GM18873 (cell line): Measurements from ENCODE around the gene L1TD1.
"Not testable (repeated sequence)": the region's sequence is repeated elsewhere in the genome, so short reads cannot be mapped to it uniquely, and the experiment has no call there.

ENCODE experiments used
- ATAC-seq: cut with Tn5 transposase; IDR thresholded peaks from one replicate; pipeline ENCODE4 v1.9.1; 2021; ENCODE audit warnings: mild to moderate bottlenecking, moderate library complexity, moderate number of reproducible peaks; ENCODE audit not compliant: unreplicated experiment, low FRiP score

The L1TD1 gene

DNA sequence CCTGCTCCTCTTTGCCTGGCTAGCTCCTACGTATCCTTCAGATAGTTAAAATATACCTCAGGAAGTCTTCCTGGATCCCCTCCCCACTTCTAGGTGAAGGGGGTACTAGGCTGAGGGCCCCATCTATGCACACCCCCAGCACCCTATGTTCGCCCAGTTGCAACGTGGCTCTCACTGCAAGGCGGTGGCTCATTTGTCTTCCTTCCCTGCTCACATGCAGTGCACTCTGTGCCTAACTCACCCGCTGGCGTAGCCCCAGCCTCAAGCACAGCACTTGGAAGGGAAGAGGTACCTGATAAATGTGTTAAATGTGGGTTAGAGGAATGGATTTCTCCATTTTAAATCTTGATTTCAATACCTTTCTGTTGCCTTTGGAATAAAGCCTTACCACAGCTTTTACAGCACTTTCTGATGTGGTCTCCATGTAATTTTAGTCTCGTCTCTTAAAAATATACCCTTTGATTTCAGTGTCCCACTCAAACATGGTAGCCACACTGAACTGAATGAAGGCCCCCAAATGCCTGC is 39.3 kb downstream of the L1TD1 start:
- ATAC-seq: no peak

DNA sequence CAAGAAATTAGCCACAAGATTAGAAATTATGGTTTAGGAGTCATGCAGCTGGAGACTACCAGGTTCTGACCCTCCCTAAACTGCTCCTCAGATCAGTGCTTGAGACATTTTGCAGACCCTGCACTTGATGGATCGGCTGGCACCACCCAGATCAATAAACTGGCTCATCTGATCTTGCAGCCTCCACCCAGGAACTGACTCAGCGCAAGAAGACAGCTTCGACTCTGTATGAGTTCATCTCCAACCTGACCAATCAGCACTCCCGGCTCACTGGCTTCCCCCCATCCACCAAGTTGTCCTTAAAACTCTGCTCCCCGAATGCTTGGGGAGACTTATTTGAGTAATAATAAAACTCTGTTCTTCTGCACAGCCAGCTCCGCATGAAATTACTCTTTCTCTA is 40.0 kb downstream of the L1TD1 start:
- no peak for ATAC-seq

DNA sequence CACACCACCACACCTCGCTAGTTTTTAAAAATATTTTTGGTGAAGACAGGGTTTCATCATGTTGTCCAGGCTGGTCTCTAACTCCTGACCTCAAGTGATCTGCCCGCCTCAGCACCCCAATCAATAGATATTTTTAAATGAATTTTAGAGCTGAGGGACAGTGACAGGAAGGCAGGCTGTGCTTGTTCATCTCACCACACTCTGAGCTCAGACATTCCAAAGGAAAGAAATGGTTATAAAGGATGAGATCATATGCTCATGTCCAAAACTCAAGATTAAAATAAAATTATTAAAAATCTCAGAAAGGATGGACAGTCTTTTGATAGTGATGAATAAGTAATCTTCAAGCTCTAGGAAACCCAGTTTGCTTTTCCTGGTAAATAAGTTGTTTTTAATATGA is 40.9 kb downstream of the L1TD1 start:
- no peak for ATAC-seq

DNA sequence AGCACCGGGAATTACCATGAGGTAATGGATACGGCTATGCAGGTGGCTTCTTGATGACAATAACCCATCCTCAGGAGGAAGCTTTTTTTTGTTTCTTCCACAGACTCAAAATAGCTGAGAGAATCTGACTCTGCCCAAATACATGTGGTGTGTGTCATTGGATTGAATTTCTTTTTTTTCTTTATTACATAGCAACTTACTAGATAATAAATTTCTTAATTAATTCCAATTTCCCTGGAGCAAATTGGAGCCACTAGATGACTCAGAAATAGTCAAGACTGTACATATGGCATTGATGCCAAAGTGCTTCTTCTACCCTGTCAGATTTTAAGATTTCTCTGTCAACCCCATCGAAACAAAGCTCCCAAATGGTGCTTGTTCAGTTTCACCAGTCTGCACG is 42.7 kb downstream of the L1TD1 start:
- ATAC-seq: no peak

DNA sequence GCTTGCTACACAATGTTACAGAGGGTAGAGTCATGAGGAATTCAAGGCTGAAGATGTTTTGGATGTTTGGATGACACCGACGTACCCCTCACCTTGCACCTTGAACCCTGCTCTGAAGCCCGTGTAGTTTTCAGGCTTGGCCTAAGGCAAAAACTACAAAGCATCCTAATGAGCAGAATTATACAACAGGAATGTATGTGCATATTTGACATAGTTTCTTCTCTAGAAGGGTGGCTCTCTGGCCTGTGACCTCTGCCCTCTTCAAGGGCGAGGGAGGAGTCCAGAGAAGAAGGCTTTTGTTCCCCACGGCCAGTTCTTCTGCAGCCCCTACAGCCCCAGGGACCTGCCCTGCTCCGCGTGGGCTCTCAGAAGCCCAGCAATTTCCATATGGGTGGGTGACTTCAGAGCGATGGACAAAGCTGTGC is 43.3 kb downstream of the L1TD1 start:
- no peak for ATAC-seq

DNA sequence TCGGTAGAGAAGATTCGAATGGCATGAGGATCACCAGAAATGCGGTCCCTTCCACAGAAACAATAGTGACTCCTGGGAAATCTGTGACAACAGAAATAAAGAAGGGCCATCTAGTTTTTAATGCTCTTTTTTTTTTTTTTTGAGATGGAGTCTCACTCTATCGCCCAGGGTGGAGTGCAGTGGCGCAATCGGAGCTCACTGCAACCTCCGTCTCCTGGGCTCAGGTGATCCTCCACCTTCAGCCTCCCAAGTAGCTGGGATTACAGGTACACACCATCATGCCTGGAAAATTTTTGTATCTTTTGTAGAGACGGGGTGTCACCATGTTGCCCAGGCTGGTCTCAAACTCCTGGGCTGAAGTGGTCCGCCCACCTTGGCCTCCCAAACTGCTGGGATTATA is 43.9 kb downstream of the L1TD1 start:
- ATAC-seq: no peak

DNA sequence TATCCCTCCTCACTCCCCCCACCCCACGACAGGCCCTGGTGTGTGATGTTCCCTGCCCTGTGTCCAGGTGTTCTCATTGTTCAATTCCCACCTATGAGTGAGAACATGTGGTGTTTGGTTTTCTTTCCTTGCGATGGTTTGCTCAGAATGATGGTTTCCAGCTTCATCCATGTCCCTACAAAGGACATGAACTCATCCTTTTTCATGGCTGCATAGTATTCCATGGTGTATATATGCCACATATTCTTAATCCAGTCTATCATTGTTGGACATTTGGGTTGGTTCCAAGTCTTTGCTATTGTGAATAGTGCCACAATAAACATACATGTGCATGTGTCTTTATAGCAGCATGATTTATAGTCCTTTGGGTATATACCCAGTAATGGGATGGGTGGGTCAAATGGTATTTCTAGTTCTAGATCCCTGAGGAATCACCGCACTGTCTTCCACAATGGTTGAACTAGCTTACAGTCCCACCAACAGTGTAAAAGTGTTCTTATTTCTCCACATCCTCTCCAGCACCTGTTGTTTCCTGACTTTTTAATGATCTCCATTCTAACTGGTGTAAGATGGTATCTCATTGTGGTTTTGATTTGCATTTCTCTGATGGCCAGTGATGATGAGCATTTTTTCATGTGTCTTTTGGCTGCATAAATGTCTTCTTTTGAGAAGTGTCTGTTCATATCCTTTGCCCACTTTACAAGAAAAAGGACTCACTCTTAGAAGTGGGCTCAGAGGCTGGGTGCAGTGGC is 45.2 kb downstream of the L1TD1 start:
- ATAC-seq: not testable (repeated sequence)

DNA sequence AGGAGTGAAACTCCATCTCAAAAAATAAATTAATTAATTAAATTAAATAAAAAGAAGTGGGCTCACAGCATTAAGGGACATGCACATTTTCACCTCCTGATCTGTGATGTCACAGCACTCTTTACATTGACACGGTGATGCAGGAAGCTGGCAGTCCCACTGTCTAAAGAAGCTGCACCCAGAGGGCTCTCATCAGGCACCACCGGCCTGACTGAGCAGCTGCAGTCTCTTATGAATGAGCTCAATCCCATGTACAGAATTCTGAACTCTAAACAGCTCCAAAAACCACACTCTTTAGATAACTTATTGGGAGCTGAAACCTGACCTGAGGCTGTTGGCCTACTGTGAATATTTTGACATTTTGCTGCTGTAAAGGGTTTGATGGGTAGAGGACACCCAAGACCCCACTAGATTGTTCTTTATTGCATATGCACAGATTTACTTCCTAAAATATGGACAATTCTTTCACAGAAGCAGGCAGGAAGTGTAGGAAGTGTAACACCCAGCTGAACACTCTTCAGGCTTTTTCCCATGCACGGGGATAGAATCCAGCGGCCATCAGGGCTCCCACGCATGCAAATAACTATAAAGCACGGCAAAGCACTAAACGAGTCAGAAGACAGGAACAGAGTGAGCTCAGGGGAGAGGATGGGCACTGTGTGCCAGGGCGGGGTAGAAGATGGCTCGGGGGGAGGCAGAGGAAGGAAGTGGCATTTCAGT is 46.2 kb downstream of the L1TD1 start:
- ATAC-seq: no peak

DNA sequence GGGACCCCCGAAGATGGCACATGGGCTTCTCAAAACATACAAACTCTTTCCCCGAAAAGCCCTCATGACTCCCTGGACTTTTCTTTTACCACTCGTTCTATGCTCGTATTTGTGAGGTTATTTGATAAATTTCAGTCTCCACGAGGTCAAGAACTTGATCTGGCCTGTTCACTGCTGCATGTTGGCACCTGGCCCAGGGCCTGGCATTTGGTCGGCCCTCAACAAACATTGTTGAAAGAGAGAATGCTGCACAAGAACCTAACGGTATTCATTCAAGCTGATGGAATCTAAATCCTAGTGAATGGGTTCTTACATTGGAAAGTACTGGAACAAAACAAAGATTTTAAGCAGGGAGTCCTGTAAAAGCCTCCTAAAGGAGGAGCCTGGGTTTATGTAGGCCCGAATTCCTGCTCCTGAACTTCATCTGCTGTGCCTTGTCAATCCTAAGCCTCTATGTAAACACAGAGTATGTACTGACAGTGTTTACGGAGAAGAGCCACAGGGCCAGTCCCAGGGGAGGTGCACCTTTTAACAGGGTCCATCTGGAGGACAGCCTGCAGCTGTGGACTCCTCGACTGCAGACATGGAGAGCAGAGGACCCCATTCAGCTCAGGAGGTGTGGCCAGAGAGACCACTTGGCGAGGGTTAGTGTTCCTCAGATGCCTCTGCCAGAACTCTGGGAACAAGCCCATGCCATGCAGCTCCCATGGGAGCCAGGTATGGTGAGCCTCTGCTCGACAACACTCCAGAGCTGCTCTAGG is 46.9 kb downstream of the L1TD1 start:
- ATAC-seq: no peak

DNA sequence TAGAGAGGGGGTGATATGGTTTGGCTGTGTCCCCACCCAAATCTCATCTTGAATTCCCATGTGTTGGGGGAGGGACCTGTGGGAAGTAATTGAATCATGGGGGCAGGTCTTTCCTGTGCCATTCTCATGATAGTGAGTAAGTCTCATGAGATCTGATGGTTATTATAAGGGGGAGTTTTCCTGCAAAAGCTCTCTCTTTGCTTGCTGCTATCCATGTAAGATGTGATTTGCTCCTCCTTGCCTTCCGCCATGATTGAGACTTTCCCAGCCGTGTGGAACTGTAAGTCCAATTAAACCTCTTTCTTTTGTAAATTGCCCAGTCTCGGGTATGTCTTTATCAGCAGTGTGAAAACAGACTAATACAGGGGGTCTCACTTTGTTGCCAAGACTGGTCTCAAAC is 49.7 kb downstream of the L1TD1 start:
- ATAC-seq: not testable (repeated sequence)

DNA sequence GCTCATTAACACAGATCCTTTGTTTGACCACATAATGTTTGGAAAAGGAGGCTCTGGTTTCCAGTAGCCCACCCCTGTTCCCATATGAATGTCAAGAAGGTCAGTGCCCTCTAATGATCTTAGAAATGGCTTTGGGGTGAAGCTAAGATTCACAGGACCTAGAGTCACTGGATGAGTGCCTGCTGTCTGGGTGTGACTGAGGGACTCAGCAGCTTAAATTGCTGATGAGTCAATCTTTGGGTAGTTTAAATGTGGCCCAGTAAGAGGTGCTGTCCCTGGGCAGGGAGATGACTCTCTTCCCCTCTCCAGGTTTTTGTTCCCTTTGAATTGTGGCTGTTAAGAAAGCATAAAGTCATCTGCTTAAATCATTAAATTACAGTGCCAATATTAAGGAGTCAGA is 50.6 kb downstream of the L1TD1 start:
- ATAC-seq: no peak

DNA sequence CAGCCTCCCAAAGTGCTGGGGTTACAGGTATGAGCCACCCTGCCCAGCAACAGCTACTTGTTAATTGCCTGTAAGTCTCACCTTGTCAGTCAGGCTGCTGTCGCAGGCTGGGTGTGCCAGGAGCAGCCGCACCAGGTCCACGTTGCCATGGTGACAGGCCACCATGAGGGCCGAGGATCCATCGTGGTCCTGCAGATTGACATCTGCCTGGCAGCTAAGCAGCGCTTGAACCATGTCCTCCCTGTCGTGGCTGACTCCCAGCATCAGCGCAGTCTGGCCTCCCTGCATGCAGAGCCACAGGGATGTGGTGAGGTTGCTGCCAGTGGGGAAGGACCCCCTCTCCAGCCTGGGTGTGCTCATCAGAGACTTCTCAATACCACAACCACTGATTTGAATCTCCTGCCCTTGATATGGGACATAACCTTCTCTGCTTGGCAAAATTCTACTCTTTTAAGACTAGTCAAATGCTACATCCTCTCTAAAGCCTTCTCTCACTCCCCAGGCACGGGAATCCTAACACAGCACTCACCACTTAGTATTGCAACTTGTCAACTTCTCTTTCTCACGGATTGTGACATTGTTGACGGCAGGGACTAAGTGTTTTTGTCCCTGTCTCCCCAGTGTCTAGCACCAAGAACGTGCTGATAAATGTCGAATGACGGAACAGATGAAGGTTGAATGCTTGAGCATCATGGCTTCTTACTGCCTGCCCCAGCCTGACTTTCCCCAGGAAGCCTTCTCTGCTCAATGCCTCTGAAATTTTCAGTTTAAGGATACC is 52.9 kb downstream of the L1TD1 start:
- ATAC-seq: no peak

DNA sequence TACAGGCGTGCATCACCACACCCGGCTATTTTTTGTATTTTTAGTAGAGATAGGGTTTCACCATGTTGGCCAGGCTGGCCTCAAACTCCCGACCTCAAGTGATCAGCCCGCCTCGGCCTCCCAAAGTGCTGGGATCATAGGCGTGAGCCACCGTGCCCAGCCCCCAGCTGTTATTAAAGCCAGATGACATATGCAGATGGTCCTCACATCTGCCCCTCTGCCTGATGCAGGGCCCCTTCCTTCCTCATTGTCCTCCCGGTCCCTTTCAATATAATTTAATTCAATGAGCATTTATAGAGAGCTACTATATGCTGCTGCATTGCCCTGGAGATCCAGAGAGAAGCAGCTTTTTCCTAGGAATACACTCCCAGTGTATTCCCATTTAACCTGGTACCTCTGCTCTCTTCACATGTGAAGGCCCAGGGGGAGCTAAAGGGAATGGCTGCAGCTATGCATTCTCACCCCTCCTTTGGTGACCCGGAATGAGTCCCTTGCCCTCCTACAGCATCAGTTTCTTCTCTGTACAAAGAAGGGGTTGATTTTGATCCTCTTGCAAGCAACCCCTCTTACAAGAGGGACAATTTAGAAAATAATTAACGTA is 55.6 kb downstream of the L1TD1 start:
- no peak for ATAC-seq

DNA sequence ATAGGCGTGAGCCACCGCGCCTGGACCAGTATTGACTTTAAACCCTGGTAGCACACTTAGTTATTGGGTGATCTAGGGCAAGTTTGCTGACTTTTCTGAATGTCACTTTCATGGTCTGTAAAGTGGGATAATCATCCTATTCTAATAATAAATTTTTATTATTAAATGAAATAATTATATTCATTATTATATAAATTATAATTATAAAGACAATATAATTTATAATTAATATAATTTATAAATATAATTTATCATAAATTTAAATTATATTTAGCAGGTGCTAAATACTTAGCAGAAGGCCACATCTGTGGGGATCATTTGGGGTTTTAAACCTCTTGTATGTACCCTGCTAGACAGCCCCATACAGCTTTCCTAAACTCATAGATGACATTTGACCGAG is 64.9 kb downstream of the L1TD1 start:
- no peak for ATAC-seq

DNA sequence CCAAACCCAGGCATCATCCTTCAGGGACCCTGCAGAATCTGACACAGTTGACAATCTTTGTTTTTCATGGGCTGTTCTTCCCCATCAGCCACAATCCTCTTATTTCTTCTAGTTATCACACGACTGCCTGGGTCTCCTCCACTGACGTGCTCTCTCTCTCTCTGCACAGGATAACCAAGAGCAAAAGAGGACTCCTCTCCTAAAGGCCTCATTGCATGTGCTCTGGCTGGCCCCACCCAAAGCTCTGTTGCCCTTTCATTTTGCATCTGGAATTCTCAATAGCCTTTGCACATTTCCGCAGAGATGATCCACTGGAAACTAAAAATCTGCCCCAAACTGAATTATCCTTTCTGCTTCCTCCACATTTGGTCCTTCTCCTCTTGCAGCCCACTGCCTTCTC is 66.0 kb downstream of the L1TD1 start:
- no peak for ATAC-seq
